IMR-90 (cell line): ENCODE measurements around the gene SRSF3. TPM values are rescaled to one million over a fixed set of nuclear protein-coding genes. Genes with fewer than 3 reads are reported as not detected.

Source experiments
- ATAC-seq: fragments of 200-7000 bp; cut with Tn5 transposase; 2 replicates; pipeline ENCODE4 v1.9.1; 2020; ENCODE audit warnings: low read depth, mild to moderate bottlenecking, moderate library complexity
- BruUV-seq: library from RNA; stranded (reverse); fragments of 400-500 nt; replicated peaks from 2 replicates; lab custom pipeline; 2021; lab: Mats Ljungman, UMichigan
- CTCF ChIA-PET: fragments of 300-600 bp; formaldehyde crosslinking; extraction: SDS; loops from one replicate; lab custom pipeline; 2021; ENCODE audit warnings: antibody characterized with exemption; lab: Yijun Ruan, JAX
- POLR2A ChIA-PET: fragments of 300-600 bp; sonication (Branson Sonifier 250); formaldehyde crosslinking; loops from one replicate; lab custom pipeline; 2022; ENCODE audit warnings: antibody characterized with exemption; ENCODE audit not compliant: unreplicated experiment; lab: Charles Lee
- DNase-seq: peaks from one replicate; pipeline ENCODE4 v3.0.0; 2013
- H2AFZ ChIP-seq: replicated peaks from 2 replicates; pipeline ENCODE3; 2013; ENCODE audit warnings: low read length, mild to moderate bottlenecking; ENCODE audit not compliant: poor library complexity
- H2AK5ac ChIP-seq: 2 replicates; pipeline ENCODE4 v1.6.1; 2013; ENCODE audit warnings: low read depth, low read length, inconsistent platforms
- H2AK9ac ChIP-seq: replicated peaks from 2 replicates; pipeline ENCODE3; 2013; ENCODE audit warnings: mild to moderate bottlenecking, low read depth, low read length, moderate library complexity; ENCODE audit not compliant: poor library complexity
- H2BK120ac ChIP-seq: 2 replicates; pipeline ENCODE4 v1.6.1; 2013; ENCODE audit warnings: low read depth, low read length, inconsistent platforms
- H2BK15ac ChIP-seq: 3 replicates; pipeline ENCODE4 v1.6.1; 2013; ENCODE audit warnings: low read depth, low read length, inconsistent platforms
- H2BK20ac ChIP-seq: 2 replicates; pipeline ENCODE4 v1.6.1; 2013; ENCODE audit warnings: low read depth, mild to moderate bottlenecking, inconsistent platforms, low read length, moderate library complexity
- H2BK5ac ChIP-seq: 2 replicates; pipeline ENCODE4 v1.6.1; 2013; ENCODE audit warnings: mild to moderate bottlenecking, low read depth, low read length, inconsistent platforms; ENCODE audit not compliant: poor library complexity, severe bottlenecking
- H3K14ac ChIP-seq: replicated peaks from 2 replicates; pipeline ENCODE4 v1.6.1; 2013; ENCODE audit warnings: low read depth, low read length, inconsistent platforms
- H3K18ac ChIP-seq: 2 replicates; pipeline ENCODE4 v1.6.1; 2013; ENCODE audit warnings: low read depth, low read length, control low read depth
- H3K23ac ChIP-seq: 2 replicates; pipeline ENCODE4 v1.6.1; 2013; ENCODE audit warnings: low read depth, low read length, inconsistent platforms
- H3K27ac ChIP-seq: 2 replicates; pipeline ENCODE4 v1.5.1; 2013; ENCODE audit warnings: mild to moderate bottlenecking, control low read depth, low read length; ENCODE audit not compliant: insufficient read depth
- H3K27me3 ChIP-seq: 2 replicates; pipeline ENCODE4 v1.6.1; 2013; ENCODE audit warnings: low read length; ENCODE audit not compliant: control insufficient read depth, insufficient read depth
- H3K36me3 ChIP-seq: 2 replicates; pipeline ENCODE4 v1.6.1; 2013; ENCODE audit warnings: low read length, mixed read lengths; ENCODE audit not compliant: control insufficient read depth, insufficient read depth
- H3K4ac ChIP-seq: 2 replicates; pipeline ENCODE4 v1.6.1; 2013; ENCODE audit warnings: low read depth, low read length, inconsistent platforms
- H3K4me1 ChIP-seq: 2 replicates; pipeline ENCODE4 v1.6.1; 2013; ENCODE audit warnings: low read length, mixed read lengths; ENCODE audit not compliant: control insufficient read depth, insufficient read depth
- H3K4me2 ChIP-seq: 2 replicates; pipeline ENCODE4 v1.6.1; 2013; ENCODE audit warnings: low read depth, mild to moderate bottlenecking, control low read depth, low read length, moderate library complexity
- H3K4me3 ChIP-seq: 2 replicates; pipeline ENCODE4 v1.5.1; 2013; ENCODE audit warnings: low read depth, mild to moderate bottlenecking, control low read depth, low read length, moderate library complexity; ENCODE audit not compliant: insufficient read depth
- H3K56ac ChIP-seq: 2 replicates; pipeline ENCODE4 v1.6.1; 2013; ENCODE audit warnings: low read length, inconsistent platforms; ENCODE audit not compliant: insufficient read depth; ENCODE audit errors: extremely low read depth
- H3K79me1 ChIP-seq, 2 experiments: 2 replicates each; pipeline ENCODE4 v1.6.1; 2013; ENCODE audit warnings: low read length in 2 of 2, inconsistent platforms in 1 of 2, low read depth in 1 of 2
- H3K9ac ChIP-seq: 2 replicates; pipeline ENCODE4 v1.6.1; 2013; ENCODE audit warnings: low read depth, low read length, control low read depth
- H3K9me1 ChIP-seq: 2 replicates; pipeline ENCODE4 v1.6.1; 2013; ENCODE audit warnings: low read length, inconsistent platforms; ENCODE audit not compliant: insufficient read depth
- H3K9me3 ChIP-seq: 2 replicates; pipeline ENCODE4 v1.6.1; 2013; ENCODE audit warnings: low read length; ENCODE audit not compliant: control insufficient read depth, insufficient read depth
- H4K20me1 ChIP-seq: 2 replicates; pipeline ENCODE4 v1.6.1; 2013; ENCODE audit warnings: low read length, inconsistent platforms; ENCODE audit not compliant: insufficient read depth
- H4K5ac ChIP-seq: 2 replicates; pipeline ENCODE4 v1.6.1; 2013; ENCODE audit warnings: mild to moderate bottlenecking, low read depth, low read length, control low read depth
- H4K8ac ChIP-seq, 2 experiments: 2 replicates each; pipeline ENCODE4 v1.6.1; 2013; ENCODE audit warnings: low read depth in 2 of 2, low read length in 2 of 2, control low read depth in 1 of 2, inconsistent platforms in 1 of 2
- H4K91ac ChIP-seq: 2 replicates; pipeline ENCODE4 v1.6.1; 2013; ENCODE audit warnings: low read depth, low read length, inconsistent platforms; ENCODE audit not compliant: insufficient read depth
- BHLHE40 ChIP-seq: fragments of 150-350 bp; IDR thresholded peaks from 2 replicates; pipeline ENCODE4 v1.6.1; 2016; ENCODE audit warnings: mild to moderate bottlenecking, low read depth, low read length
- CEBPB ChIP-seq: IDR thresholded peaks from 2 replicates; pipeline ENCODE4 v1.6.1; 2012; ENCODE audit warnings: low read depth, low read length, improper control_type of control experiment
- CHD1 ChIP-seq: IDR thresholded peaks from 2 replicates; pipeline ENCODE4 v1.6.1; 2012; ENCODE audit warnings: low read depth, low read length, improper control_type of control experiment
- MAFK ChIP-seq: IDR thresholded peaks from 2 replicates; pipeline ENCODE4 v1.6.1; 2012; ENCODE audit warnings: low read depth, low read length, improper control_type of control experiment
- MAZ ChIP-seq: IDR thresholded peaks from 2 replicates; pipeline ENCODE4 v1.6.1; 2012; ENCODE audit warnings: low read depth, mild to moderate bottlenecking, low read length, improper control_type of control experiment, moderate library complexity, borderline replicate concordance
- MXI1 ChIP-seq: IDR thresholded peaks from 2 replicates; pipeline ENCODE4 v1.6.1; 2012; ENCODE audit warnings: low read depth, mild to moderate bottlenecking, low read length, moderate library complexity, borderline replicate concordance
- NFE2L2 ChIP-seq: fragments of 150-350 bp; IDR thresholded peaks from 2 replicates; pipeline ENCODE4 v1.6.1; 2016; ENCODE audit warnings: low read depth, mild to moderate bottlenecking, low read length
- POLR2A ChIP-seq: IDR thresholded peaks from 2 replicates; pipeline ENCODE4 v1.6.1; 2012; ENCODE audit warnings: mild to moderate bottlenecking, low read depth, low read length
- RAD21 ChIP-seq: IDR thresholded peaks from 2 replicates; pipeline ENCODE4 v1.6.1; 2012; ENCODE audit warnings: low read length, improper control_type of control experiment
- RCOR1 ChIP-seq: IDR thresholded peaks from 2 replicates; pipeline ENCODE4 v1.6.1; 2012; ENCODE audit warnings: mild to moderate bottlenecking, low read length, improper control_type of control experiment; ENCODE audit not compliant: insufficient replicate concordance
- RFX5 ChIP-seq: IDR thresholded peaks from 2 replicates; pipeline ENCODE4 v1.8.0; 2012; ENCODE audit warnings: low read depth, mild to moderate bottlenecking, low read length, moderate library complexity
- SMC3 ChIP-seq: fragments of 150-350 bp; IDR thresholded peaks from 2 replicates; pipeline ENCODE4 v1.6.1; 2016; ENCODE audit warnings: low read depth, mild to moderate bottlenecking, antibody characterized with exemption, low read length, moderate library complexity
- WGBS, 2 experiments: methylation state at CpG; one replicate each; pipeline versions ENCODE4 v1.1.5 to v1.1.7; 2013; ENCODE audit warnings: missing lambda C conversion rate in 2 of 2; ENCODE audit not compliant: insufficient read length in 1 of 2; ENCODE audit errors: extremely low coverage in 2 of 2; 5-methylcytosine and 5-hydroxymethylcytosine counted together
- dilution Hi-C: fragments of 300-500 bp; cut with HindIII; formaldehyde crosslinking; loops from one replicate; pipeline ENCODE4 v1.14.3; 2018; ENCODE audit warnings: low sequenced_read_pairs; ENCODE audit not compliant: unreplicated experiment
- in situ Hi-C: fragments of 300-500 bp; cut with MboI; formaldehyde crosslinking; loops from 3 replicates; pipeline ENCODE4 v1.14.3; 2019; ENCODE audit warnings: low sequenced_read_pairs, inconsistent platforms, mixed read lengths
- intact Hi-C: fragments of 100-400 bp; cut with micrococcal nuclease; formaldehyde crosslinking; loops from 2 replicates; pipeline ENCODE4 v1.10.0; 2022
- polyA plus RNA-seq, 3 experiments: library from polyadenylated mRNA; depleted of rRNA; stranded (reverse); fragments of >200 nt; gene quantifications; 2 replicates each; pipeline ENCODE4 v1.2.3, GENCODE V29; 2012; ENCODE audit warnings: low replicate concordance in 1 of 3
- total RNA-seq: library from RNA; depleted of rRNA; stranded (reverse); fragments of >200 nt; gene quantifications from 2 replicates; pipeline ENCODE4 v1.2.3, GENCODE V29; 2012
- TF ChIP-seq, protein P1 (sequence below): fragments of 150-350 bp; IDR thresholded peaks from 2 replicates; pipeline ENCODE4 v1.6.1; 2017; ENCODE audit warnings: mild to moderate bottlenecking, antibody characterized with exemption, low read length, low read depth
- TF ChIP-seq, protein P2 (sequence below): fragments of 150-350 bp; IDR thresholded peaks from 2 replicates; pipeline ENCODE4 v1.6.1; 2016; ENCODE audit warnings: low read depth, mild to moderate bottlenecking, low read length, moderate library complexity, borderline replicate concordance

The SRSF3 gene
- total and polyA plus RNA-seq, 2 of the 4 experiments (the other 2 are of a cell fraction), result 237 to 297 TPM

DNA sequence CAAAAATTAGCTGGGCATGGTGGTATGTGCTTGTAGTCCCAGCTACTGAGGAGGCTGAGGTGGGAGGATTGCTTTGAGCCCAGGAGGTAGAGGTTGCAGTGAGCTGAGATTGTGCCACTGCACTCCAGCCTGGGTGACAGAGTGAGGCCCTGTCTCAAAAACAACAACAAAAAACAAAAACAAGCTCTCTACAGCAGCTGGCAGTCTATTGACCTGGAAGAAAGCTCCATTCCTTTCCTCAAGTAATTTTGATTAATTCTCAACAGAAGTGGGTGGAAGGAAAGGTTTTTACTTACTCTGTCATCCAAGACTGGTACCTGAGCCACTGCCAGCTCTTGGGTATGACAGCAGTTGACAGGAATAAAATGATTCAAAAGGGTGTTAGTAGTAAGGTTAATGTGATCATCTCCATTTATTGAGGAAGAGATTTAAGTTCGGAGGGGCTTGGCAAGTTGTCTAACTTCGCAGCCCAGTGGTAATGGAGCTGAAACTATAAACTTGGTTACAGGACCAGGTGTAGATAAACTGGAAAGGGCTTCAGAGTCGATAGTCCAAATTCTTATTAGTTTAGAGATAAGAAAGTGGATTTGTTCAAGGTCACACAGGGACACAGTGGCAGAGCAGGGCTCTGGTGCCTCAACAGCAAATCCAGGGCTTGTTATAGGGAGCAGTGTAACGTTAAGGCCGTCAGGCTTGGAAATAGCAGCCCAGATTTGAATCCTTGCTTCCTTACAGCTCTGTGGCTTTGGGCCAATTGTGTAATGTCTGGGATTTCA is 14.8 kb downstream of the SRSF3 start:
- in situ Hi-C loops, result no loop called here
- POLR2A ChIA-PET, result interaction anchor here (0.6 to 0.9 kb wide), 6 partner anchors 61 to 190 kb away, joined by 3 to 13 read pairs (median 4); no protein-coding TSS in a partner anchor
- TF ChIP-seq RCOR1, result no peak
- TF ChIP-seq CEBPB, result no peak
- no peak for TF ChIP-seq RFX5
- TF ChIP-seq MXI1, result no peak
- no peak for TF ChIP-seq RAD21
- TF ChIP-seq MAZ, result no peak
- TF ChIP-seq SMC3, result no peak
- TF ChIP-seq NFE2L2, result no peak
- TF ChIP-seq CHD1, result no peak
- TF ChIP-seq, protein P1, sequence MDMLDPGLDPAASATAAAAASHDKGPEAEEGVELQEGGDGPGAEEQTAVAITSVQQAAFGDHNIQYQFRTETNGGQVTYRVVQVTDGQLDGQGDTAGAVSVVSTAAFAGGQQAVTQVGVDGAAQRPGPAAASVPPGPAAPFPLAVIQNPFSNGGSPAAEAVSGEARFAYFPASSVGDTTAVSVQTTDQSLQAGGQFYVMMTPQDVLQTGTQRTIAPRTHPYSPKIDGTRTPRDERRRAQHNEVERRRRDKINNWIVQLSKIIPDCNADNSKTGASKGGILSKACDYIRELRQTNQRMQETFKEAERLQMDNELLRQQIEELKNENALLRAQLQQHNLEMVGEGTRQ, result no peak
- no peak for TF ChIP-seq BHLHE40
- TF ChIP-seq MAFK, result no peak
- no peak; the same call in 1 of the 2 replicates for TF ChIP-seq POLR2A
- TF ChIP-seq, protein P2, sequence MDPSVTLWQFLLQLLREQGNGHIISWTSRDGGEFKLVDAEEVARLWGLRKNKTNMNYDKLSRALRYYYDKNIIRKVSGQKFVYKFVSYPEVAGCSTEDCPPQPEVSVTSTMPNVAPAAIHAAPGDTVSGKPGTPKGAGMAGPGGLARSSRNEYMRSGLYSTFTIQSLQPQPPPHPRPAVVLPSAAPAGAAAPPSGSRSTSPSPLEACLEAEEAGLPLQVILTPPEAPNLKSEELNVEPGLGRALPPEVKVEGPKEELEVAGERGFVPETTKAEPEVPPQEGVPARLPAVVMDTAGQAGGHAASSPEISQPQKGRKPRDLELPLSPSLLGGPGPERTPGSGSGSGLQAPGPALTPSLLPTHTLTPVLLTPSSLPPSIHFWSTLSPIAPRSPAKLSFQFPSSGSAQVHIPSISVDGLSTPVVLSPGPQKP, result no peak

More for the DNA sequence above, 14.8 kb downstream of the SRSF3 start:
- dilution Hi-C loops, result no loop called here
- Histone ChIP-seq H3K27ac (no peak overlapping the region), H3K18ac (no peak overlapping the region), H3K27me3 (no peaks in the 10 kb centered on the region), H3K23ac (no peak overlapping the region), H3K36me3 (peaks cover 55% of the 10 kb centered on the region), H2AK9ac (no peak overlapping the region), H3K79me1 (peaks cover 31 to 59% of the 10 kb centered on the region in 2 experiments), H3K4me2 (no peak overlapping the region), H2BK15ac (no peak overlapping the region), H2BK20ac (no peak overlapping the region), H3K56ac (no peak overlapping the region), H2BK5ac (peak overlapping the region; percentile 13), H4K20me1 (peaks cover 81% of the 10 kb centered on the region), H3K4ac (no peak overlapping the region), H3K4me1 (peaks cover 9% of the 10 kb centered on the region; the same call in 1 of the 2 replicates), H4K8ac (no peak overlapping the region), H4K91ac (no peak overlapping the region), H2AFZ (no peak overlapping the region), H2AK5ac (no peak overlapping the region), H3K4me3 (no peak overlapping the region), H3K9me3 (no peaks in the 10 kb centered on the region), H3K9ac (no peak overlapping the region), H3K9me1 (peaks cover 12% of the 10 kb centered on the region), H4K5ac (no peak overlapping the region), H3K14ac (no peak overlapping the region), H2BK120ac (no peak overlapping the region)
- intact Hi-C loops, result no loop called here
- DNase-seq (no peak), ATAC-seq (peak; percentile 4; the same call in 1 of the 2 replicates)
- WGBS, 2 experiments, result 79% methylated on average over 3 of the region's 5 CpGs; no CpG with 5 or more reads in 1 of the 2 experiments
- CTCF ChIA-PET, result interaction anchor here (0.6 to 1.7 kb wide), 3 partner anchors 46 to 156 kb away, joined by 3 to 6 read pairs (median 4); no protein-coding TSS in a partner anchor
- BruUV-seq, result no TSS peak
